Kidney (tissue), 14 donors: Measurements from ENCODE around the gene GRM1. TPM values are rescaled to one million over a fixed set of nuclear protein-coding genes. Genes with fewer than 3 reads are reported as not detected.

Experiments used
- DNase-seq, 5 donors: peaks; one replicate each; pipeline ENCODE4 v3.0.0-alpha.2; 2013 to 2020
- FAIRE-seq: peaks from 2 replicates; lab custom pipeline; 2012; peaks lifted over from hg19 to GRCh38; lab: Jason Lieb, UNC
- H3K27ac ChIP-seq, 2 donors: one replicate each; pipeline ENCODE4 v1.7.0; 2013; ENCODE audit warnings: low read depth in 2 of 2, low read length in 2 of 2, inconsistent platforms in 1 of 2
- H3K27me3 ChIP-seq: one replicate; pipeline ENCODE4 v1.7.1; 2013; ENCODE audit warnings: low read length, inconsistent platforms; ENCODE audit not compliant: control insufficient read depth, insufficient read depth
- H3K36me3 ChIP-seq, 3 donors: one replicate each; pipeline versions ENCODE4 v1.7.0 to v1.7.1; 2013; ENCODE audit warnings: low read length in 3 of 3, control low read depth in 1 of 3, inconsistent platforms in 1 of 3; ENCODE audit not compliant: insufficient read depth in 3 of 3, control insufficient read depth in 2 of 3
- H3K4me1 ChIP-seq, 3 donors: one replicate each; pipeline versions ENCODE4 v1.7.0 to v1.7.1; 2013; ENCODE audit warnings: low read length in 3 of 3, inconsistent platforms in 1 of 3, low read depth in 1 of 3; ENCODE audit not compliant: control insufficient read depth in 2 of 3, insufficient read depth in 2 of 3
- H3K4me3 ChIP-seq, 3 donors: one replicate each; pipeline versions ENCODE4 v1.7.0 to v1.8.1; 2013; ENCODE audit warnings: low read length in 3 of 3, control low read depth in 1 of 3, inconsistent platforms in 1 of 3
- H3K9ac ChIP-seq, 3 donors: one replicate each; pipeline versions ENCODE4 v1.7.0 to v1.7.1; 2013; ENCODE audit warnings: low read length in 3 of 3, control low read depth in 1 of 3, inconsistent platforms in 1 of 3
- H3K9me3 ChIP-seq, 3 donors: one replicate each; pipeline versions ENCODE4 v1.7.0 to v1.7.1; 2013; ENCODE audit warnings: low read length in 3 of 3, control low read depth in 1 of 3, inconsistent platforms in 1 of 3; ENCODE audit not compliant: control insufficient read depth in 2 of 3, insufficient read depth in 1 of 3
- intact Hi-C: fragments of 100-400 bp; cut with DNase I; formaldehyde crosslinking; loops from one replicate; pipeline ENCODE4 v1.11.1; 2022
- polyA plus RNA-seq: library from polyadenylated mRNA; stranded (reverse); fragments of 350-450 nt; fragmentation: Illumina TruSeq; extraction: RNeasy Lipid Tissue Mini Kit (QIAGEN cat#74804); gene quantifications from one replicate; pipeline ENCODE4 v1.2.3, GENCODE V29; 2014; ENCODE audit warnings: low read depth, low replicate concordance; ENCODE audit not compliant: insufficient read depth
- total RNA-seq: library from RNA; stranded (reverse); fragmentation: NEBNext Ultra II Directional; extraction: Animal tissue kit (Norgen Biotek cat#: 25700); gene quantifications from one replicate; pipeline ENCODE4 v1.2.1, GENCODE V29; 2021
- TF ChIP-seq, protein P1 (sequence below): IDR thresholded peaks from 3 replicates; pipeline ENCODE4 v1.5.1; 2012; ENCODE audit warnings: mild to moderate bottlenecking, moderate library complexity, borderline replicate concordance; ENCODE audit not compliant: insufficient read depth; ENCODE audit errors: extremely low read depth
- donor health status: control.
- donor health status: control.
- donor health status: control.
- donor health status: control.
- donor health status: control.
- donor health status: DM: yes; HTN: yes; CAD: no.
- donor health status: Normal renal cell carcinoma (clear cell type).

The GRM1 gene
- total and polyA plus RNA-seq, 2 donors from 2014 or later, result 0.19 to 0.82 TPM

GRCh38 chr6:146297815-146298214, 269.0 kb downstream of the GRM1 start:
- no peaks in the 10 kb centered on the region for H3K4me1 ChIP-seq
- no peaks in the 10 kb centered on the region for H3K9me3 ChIP-seq
- no peak overlapping the region for H3K27ac ChIP-seq
- H3K36me3 ChIP-seq, result no peaks in the 10 kb centered on the region
- intact Hi-C loops, result no loop called here
- no peaks in the 10 kb centered on the region for H3K27me3 ChIP-seq
- H3K4me3 ChIP-seq, result no peak overlapping the region
- H3K9ac ChIP-seq, result no peak overlapping the region
- DNase-seq (no peak), FAIRE-seq (no peak)
- TF ChIP-seq, protein P1, sequence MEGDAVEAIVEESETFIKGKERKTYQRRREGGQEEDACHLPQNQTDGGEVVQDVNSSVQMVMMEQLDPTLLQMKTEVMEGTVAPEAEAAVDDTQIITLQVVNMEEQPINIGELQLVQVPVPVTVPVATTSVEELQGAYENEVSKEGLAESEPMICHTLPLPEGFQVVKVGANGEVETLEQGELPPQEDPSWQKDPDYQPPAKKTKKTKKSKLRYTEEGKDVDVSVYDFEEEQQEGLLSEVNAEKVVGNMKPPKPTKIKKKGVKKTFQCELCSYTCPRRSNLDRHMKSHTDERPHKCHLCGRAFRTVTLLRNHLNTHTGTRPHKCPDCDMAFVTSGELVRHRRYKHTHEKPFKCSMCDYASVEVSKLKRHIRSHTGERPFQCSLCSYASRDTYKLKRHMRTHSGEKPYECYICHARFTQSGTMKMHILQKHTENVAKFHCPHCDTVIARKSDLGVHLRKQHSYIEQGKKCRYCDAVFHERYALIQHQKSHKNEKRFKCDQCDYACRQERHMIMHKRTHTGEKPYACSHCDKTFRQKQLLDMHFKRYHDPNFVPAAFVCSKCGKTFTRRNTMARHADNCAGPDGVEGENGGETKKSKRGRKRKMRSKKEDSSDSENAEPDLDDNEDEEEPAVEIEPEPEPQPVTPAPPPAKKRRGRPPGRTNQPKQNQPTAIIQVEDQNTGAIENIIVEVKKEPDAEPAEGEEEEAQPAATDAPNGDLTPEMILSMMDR, result no peak

DNA sequence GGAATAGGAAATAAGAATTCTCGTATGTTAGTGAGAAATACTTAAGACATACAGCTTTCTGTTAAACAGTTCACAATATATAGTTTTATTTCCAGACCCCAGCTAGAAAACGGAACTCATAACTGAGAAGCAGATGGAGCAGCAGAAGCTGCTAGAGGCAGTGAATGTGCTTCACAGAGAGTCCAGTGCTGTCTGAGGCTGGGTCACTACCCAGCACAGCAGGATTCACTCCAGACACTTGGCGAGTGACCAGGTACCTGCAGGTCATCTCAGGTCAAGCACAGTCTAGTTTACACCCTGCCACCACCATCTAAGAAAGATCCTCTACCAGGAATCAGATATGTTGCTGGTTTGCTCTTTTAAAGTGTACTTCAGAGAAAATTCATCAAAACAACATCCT, 271.7 kb downstream of the GRM1 start:
- Histone ChIP-seq H3K9ac (peak overlapping the region in 1 of 3 donors; percentile 13), H3K27ac (no peak overlapping the region), H3K9me3 (no peaks in the 10 kb centered on the region), H3K4me1 (no peaks in the 10 kb centered on the region), H3K36me3 (no peaks in the 10 kb centered on the region), H3K4me3 (no peak overlapping the region), H3K27me3 (no peaks in the 10 kb centered on the region)
- no peak for DNase-seq
- FAIRE-seq, result no peak
- TF ChIP-seq, protein P1, result no peak
- intact Hi-C loops, result no loop called here

- Histone ChIP-seq H3K36me3 (no peaks in the 10 kb centered on the region), H3K27me3 (no peaks in the 10 kb centered on the region), H3K27ac (no peak overlapping the region), H3K9me3 (no peaks in the 10 kb centered on the region), H3K4me1 (no peaks in the 10 kb centered on the region), H3K4me3 (no peak overlapping the region), H3K9ac (no peak overlapping the region)
- DNase-seq (no peak), FAIRE-seq (no peak)
- TF ChIP-seq, protein P1, result no peak
- intact Hi-C loops, result no loop called here
Measured at GRCh38 chr6:146301764-146302163, 272.9 kb downstream of the GRM1 start.

DNA sequence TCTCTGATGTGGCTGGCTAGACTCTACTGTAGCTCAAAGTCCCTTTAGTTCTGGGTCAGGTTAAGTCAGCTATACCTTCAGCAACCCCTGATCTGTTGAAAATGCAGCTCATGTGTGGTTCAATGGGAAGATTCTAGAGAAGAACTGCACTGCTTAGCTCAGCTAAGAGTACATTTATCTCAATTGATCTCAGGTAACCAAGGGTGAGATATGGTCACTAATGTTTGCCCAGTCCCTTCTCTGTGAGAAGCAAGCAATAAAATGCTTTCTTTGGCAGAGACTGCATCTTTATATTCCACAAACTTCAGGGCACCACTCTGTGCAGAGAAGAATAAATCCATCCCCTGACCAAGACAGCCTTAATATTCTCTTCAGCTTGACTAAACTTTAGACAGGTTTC, 274.1 kb downstream of the GRM1 start:
- no peak for FAIRE-seq
- H3K27me3 ChIP-seq, result no peaks in the 10 kb centered on the region
- H3K27ac ChIP-seq, result no peak overlapping the region
- H3K4me3 ChIP-seq, result no peak overlapping the region
- H3K36me3 ChIP-seq, result no peaks in the 10 kb centered on the region
- H3K9ac ChIP-seq, result no peak overlapping the region
- H3K9me3 ChIP-seq, result no peaks in the 10 kb centered on the region
- no peak for DNase-seq
- TF ChIP-seq, protein P1, result no peak
- intact Hi-C loops, result no loop called here
- no peaks in the 10 kb centered on the region for H3K4me1 ChIP-seq
